ENCODE data around the gene LSM14B. TPM values are rescaled to one million over a fixed set of nuclear protein-coding genes. Genes with fewer than 3 reads are reported as not detected.
"Not testable (repeated sequence)": the region's sequence is repeated elsewhere in the genome, so short reads cannot be mapped to it uniquely, and the experiment has no call there.

Gene LSM14B
- total RNA-seq, 1 experiment from 2014 or later = 39.9 TPM

DNA sequence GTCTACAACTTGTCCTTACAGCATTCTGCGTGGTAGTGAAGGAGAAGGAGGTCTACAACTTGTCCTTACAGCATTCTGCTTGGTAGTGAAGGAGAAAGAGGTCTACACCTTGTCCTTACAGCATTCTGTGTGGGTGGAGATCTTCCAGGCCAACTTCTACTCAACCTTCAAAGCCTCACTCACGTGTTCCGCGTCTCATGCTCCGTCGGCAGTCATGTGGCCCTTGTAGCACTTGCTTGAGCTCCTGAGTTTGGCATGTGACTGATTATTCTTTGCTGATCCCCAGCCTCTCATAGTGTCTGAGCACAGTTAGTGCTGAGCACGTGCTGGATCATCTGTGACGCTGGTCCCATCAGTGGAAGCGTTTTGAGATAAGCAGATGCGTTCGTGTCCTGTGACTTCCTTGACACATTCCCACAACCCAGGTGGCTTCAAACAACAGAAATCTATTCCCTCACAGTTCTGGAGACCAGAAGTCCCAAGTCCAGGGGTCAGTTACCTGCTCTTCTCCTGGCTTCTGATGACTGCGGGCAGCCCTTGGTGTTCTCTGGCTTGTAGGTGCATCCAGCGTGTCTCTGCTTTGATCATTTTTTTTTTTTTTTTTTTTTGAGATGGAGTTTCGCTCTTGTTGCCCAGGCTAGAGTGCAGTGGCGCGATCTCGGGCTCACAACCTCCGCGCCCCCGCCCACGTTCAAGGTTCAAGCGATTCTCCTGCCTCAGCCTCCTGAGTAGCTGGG lies 23.9 kb downstream of the LSM14B start:
- DNase-seq (ENCODE audit: low read depth) = no peak

DNA sequence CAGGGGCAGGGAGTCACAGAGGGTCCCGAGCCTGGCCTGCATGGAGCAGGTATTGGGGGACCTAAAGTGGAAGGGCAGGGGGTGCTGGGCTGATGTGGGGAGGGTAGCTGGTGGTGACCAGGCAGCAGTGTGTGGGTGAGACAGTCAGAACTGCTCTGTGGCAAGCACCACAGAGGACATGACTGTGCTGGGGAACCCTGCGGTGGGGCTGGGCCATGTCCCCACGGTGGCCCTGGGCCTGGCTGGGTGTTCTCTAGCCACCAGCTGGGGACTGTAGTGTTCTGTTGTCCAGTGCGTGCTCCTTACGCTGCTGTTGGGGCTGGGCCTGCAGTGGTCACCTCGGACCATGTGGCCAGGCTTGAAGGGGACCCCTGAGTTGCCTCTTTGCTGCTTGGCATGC lies 24.9 kb downstream of the LSM14B start:
- DNase-seq (ENCODE audit: low read depth) = no peak

DNA sequence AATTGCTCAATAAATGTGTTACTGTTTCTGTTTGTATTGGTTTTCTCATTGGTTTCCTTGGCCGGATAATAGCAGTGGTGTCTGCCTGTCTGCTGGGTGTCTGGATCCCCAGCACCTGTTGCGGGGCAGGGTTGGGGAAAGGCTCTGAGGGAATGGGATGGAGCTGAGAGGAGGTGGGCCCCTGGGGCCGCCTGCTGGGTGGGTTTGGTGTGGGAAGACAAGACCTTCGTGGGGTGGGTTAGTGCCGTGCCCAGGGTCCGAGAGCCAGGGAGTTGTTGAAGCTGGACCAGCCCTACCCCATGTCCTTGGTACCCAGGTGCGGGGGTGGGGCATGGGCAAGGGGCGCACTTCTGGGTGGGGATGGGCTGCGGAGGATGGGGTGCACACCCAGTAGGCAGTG lies 25.3 kb downstream of the LSM14B start:
- DNase-seq (ENCODE audit: low read depth) = no peak

DNA sequence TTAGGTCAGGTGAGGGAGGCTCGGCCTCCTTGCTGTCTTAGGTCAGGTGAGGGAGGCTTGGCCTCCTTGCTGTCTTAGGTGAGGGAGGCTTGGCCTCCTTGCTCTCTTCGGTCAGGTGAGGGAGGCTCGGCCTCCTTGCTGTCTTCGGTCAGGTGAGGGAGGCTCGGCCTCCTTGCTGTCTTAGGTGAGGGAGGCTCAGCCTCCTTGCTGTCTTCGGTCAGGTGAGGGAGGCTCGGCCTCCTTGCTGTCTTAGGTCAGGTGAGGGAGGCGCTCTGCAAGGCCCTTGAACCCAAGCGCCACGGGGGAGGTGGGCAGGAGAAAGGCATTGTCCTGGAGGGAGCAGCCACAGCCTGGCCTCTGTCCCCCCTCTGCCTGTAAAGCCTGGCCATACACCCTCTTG lies 26.1 kb downstream of the LSM14B start:
- DNase-seq (ENCODE audit: low read depth) = not testable (repeated sequence)

DNA sequence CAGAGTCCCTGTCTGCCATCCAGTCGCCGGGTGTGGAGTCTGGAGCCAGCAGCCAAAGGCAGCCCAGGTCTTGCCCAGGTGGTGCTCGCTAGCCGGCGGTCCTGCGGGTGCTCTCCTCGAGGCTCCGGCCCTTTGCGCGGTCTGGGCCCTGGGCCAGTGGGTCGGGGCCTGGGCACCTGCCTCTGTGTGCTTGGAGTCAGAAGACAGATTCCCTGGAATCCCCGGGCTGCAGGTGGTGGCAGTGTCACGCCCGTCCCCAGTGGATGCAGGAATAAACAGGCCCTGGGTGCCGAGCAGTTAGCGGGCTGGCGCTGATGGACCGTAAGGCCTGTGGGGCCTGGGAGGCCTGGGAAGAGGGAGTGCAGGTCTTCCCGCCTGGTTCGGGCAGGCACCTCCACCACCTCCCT lies 26.6 kb downstream of the LSM14B start:
- DNase-seq (ENCODE audit: low read depth) = no peak

DNA sequence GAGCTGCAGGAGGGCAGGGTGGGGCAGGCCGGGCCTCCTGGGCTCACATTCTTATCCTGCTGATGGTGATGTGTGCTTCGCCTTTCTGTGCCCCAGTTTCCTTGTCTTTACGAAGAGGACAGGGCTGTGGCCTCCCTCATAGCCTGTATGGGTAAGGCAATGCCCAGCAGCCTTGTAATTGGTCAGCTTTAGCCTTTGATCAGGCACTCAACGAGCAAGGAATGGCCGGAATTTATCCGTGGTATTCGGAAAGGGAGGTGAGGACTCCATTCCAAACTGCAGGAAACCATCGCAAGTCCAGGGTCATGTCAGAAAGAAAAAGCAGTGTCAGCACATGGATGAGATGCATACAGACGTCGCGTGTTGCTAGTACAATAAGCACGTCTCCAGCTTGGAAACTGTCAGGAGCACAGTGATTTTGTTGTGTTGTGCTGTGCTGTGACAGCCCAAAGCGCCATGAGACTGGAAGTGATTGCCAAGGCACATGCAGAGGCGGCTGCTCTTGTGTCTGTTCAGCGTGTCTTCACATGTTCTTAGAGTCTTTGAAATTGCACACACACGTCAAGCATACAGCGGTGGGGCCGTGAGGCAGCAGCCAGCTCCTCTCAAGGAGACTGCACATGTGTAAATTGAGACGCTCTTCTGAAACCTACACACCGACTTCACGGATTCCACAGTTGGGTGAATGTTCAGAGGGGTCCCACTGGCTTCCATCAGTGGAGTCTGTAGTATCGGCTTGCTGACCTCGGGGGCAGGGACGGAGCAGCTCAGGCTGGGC lies 27.4 kb downstream of the LSM14B start:
- DNase-seq (ENCODE audit: low read depth) = no peak

DNA sequence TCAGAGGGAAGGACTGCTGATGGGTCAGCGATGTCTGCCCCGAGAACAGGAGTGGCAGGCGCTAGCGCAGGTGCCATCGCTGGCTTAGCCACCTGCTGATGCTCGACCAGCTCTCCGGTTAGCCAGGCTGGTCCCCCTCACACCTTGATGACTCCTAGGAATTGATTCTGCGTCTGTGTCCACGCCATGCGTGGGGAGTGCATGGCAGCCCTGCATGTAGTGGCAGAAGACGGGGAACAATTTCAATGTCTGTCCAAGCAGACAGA lies 28.0 kb downstream of the LSM14B start:
- no peak for DNase-seq (ENCODE audit: low read depth)

DNA sequence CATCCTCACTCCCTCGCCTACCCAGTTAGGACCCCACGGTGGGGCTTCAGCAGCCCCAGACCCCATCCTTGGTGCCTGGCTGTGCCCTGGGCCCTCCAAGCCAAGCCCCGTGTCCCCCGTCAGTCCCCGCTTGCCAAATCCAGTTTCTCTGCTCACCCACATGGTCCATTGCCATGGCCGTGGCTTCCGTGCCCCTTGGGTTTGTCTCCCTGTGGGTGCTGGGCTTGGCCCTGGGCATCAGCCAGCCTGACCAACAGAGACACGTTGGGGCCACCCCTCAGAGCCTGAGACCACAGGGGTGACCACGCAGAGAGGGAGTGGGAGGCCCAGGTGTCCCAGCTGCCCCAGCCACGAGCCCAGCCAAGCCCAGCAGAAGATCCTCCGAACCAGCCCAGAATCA lies 28.9 kb downstream of the LSM14B start:
- no peak for DNase-seq (ENCODE audit: low read depth)

DNA sequence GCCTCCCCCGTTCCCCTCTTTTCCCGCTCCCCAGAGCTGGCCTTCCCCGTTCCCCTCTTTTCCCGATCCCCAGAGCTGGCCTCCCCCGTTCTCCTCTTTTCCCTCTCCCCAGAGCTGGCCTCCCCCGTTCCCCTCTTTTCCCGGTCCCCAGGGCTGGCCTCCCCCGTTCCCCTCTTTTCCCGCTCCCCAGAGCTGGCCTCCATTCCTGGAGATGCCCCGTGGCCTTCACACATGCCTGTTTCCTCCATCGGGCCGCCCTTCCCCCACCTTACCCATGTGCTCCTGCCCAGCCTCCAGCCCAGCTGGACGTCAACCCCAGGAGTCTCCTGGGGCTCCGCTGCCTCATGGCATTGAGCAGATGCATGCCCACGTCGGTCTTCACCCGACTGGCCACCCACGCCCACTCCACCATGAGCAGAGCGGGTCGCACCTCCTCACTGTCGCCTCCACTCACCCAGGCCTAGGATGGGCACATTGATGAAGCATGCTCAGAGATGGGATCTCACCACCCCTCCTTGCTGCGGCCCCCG lies 29.6 kb downstream of the LSM14B start:
- no peak for DNase-seq (ENCODE audit: low read depth)

DNA sequence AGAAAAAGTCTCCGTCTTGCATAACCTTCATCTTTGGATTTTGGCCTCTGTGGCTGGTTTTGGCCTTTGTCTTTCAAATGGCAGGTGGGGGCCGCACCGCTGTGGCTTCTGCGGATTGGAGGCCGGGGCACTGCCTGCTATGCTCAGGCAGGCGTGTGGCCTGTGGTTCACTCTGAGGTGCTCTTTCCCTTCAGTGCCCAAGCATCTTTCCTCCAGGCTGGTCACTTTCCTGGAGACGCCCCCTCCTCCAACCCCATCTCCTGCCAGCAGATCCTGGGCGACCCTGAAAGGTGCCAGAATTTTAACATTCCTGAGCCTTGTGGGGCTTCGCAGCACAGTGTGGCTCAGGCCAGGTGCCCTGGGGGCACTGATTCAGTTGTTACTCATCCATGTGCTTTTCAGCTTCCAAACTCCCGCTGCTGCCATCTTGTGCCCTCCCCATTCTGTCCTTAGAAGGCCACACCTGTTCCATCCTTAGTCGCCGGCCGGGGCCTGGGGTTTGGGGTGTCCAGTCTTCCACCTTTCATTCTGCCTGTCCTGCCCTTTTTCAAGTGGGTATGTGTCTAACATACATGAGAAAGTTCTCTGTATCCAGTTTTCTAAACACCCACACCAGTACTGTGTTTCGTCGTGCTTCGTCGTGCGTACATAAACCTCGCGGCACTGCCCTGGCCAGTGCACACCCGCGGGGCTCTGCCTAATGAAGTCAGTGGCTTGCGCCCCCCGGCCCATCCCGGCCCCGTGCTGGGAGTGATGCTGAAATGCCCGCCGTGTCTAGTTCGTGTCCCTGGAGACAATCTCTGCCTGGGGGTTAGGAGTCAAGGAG lies 33.4 kb downstream of the LSM14B start:
- peak; percentile 94 for DNase-seq (ENCODE audit: low read depth)

DNA sequence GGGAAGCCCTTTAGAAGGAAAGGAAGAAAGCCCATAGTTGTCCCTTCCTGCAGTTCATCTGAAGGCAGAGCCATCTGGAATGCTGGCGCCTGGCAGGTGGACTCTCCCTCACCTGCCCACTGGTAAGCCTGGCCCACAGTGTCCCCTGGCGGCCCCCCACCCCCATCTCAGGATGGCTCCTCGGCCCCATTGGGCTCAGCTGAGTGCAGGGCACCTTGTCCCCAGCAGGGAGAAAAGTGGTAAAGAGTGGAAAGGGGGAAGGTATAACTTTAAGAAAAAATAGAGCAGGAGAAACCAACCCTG lies 33.9 kb downstream of the LSM14B start:
- DNase-seq (ENCODE audit: low read depth) = no peak

DNA sequence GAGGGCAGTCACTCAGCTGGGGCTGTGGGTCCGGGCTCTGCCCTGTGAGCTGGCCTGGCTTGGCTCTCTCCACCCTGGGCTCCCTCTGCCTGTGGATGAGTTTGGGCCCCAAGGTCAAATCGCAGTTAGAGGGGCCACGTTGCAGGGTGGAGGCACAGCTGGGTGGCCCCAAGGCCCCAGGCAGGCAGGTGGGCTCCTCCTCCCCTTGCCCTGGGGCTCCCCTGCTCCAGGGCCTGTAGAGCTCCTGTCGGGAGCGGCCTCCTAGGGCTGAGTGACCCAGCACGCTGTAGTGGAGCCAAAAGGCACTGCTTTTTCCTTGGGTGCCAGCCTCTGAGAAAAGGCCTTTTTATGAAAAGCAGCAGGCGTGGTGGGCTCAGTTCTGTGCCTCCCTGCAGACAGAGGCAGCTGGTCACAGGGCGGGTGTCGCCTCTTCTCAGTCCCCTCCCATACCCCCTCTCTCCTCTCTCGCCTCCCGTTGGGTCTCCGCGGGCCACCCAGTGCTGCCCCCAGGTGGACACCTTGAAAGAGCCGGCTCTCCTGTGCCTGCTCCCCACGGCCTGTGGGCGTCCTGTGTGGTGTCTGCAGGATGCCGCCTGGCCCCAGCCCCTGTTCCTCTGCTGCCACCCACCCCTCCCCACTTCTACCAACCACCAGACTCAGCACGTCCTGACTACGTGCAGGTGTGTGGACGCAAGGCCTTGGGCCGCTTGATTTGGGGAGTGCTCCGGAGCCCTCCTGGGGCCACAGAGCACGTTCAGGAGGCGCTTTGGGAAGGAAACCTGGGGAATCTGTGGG lies 34.5 kb downstream of the LSM14B start:
- peak; percentile 29 for DNase-seq (ENCODE audit: low read depth)

DNA sequence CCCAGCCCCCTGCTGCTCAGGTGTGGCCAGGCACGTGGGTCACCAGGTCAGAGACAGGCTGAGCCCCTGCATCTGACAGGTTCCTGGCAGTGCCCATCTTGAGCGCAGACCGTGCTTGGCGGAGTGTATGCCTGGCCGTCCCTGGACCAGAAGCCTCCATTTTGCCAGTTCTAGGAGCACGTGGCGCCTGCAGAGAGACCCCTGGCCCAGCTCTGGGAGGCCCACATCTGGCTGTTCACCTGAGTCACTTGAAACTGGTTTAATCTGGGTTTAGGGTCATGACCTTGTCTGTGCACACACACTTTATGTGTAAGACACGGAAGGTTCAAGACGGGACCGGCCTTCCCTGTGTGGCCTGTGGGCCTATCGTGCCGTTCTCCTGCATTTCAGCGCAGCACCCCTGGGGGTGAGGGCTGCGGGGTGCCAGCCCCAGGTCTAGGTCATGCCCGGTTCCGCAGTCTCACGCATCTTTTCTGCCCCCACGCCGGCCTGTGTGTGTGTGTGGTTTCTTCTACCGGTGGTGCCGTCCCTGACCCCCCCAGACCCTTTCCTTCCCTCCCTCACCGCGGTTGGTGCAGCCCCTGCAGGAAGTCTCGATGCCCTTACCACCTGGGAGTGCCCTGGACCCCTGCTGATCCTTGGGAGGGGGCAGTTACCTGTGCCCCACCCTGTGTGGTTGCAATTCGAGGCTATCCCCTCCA lies 35.3 kb downstream of the LSM14B start:
- no peak for DNase-seq (ENCODE audit: low read depth)

DNA sequence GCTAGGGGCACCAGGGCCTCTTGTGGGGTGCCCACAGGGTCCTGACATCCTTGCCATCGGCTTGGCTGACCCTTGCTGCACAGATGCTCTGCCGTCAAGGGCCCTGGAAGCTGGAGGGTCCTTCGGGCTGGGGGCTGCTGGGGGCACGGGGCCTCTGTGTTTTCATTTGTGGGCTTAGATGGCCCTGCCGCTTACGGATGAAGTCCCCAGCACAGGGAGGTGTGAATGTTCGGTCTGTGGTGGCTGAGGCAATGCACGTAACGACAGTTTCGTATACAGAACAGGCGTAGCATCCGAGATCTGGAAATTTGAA lies 35.8 kb downstream of the LSM14B start:
- DNase-seq (ENCODE audit: low read depth) = no peak

DNA sequence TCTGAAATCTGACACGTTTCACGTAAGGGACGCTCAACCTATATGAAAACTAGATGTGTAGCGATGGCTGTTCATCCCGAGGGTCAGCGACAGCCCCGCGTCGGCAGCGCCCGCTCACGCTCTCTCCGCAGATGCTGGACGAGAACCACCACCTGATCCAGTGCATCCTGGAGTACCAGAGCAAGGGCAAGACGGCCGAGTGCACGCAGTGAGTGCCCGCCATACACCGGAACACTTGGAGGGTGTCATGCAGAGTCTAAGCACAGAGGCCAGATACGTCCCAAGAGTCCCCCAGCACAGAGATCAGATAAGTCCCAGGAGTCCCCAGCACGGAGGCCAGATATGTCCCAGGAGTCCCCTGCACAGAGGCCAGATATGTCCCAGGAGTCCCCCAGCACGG lies 36.3 kb downstream of the LSM14B start:
- DNase-seq (ENCODE audit: low read depth) = no peak

DNA sequence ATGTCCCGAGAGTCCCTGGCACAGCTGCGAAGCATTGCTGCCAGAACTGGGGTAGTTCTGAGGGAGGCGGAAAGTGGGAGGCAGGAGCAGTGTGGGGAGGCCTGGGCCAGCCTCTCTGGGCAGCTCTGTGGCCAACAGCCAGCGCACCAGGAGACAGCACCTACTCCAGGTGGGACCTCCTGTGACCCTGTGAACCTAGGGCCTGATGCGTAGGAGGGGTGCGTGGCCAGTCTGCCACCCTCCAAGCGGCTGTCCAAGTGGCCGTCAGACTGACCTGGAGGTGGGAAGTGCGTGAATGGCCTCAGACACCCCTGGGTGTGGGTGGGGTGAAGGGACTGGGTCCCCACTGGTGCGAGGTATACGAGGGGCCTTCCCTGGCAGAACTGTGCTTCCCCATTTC lies 36.8 kb downstream of the LSM14B start:
- no peak for DNase-seq (ENCODE audit: low read depth)

DNA sequence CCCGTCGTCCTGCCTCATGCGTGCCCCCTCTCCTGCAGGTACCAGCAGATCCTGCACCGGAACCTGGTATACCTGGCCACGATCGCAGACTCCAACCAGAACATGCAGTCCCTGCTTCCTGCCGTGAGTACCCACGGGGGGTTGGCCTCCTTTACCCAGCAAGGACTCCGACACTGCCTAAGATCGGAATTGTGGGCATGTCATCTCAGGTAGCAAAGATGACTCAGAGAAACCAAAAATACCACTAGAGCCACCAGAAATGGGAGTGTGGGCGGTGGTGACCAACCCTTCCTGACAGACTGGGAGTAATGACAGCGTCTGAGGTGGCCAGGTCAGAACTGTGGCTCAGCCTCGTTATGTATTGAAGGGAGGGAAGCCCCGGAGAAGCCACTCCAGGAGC lies 37.6 kb downstream of the LSM14B start:
- peak; percentile 56 for DNase-seq (ENCODE audit: low read depth)

DNA sequence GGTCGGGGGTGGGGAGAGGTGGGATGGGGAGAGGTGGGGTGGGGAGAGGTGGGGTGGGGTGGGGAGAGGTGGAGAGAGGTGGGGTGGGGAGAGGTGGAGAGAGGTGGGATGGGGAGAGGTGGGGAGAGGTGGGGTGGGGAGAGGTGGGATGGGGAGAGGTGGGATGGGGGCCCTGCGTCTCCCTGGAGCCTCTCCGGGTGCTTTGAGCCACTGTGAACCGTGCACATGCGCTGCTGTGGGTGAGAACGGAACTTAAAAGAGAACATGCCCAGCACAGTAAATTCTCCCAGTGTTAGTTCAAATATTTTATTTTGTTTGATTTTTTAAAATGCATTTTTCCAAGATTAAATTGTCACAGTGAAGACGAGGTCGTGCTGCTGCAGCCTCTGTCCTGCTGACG lies 38.0 kb downstream of the LSM14B start:
- DNase-seq (ENCODE audit: low read depth) = no peak

DNA sequence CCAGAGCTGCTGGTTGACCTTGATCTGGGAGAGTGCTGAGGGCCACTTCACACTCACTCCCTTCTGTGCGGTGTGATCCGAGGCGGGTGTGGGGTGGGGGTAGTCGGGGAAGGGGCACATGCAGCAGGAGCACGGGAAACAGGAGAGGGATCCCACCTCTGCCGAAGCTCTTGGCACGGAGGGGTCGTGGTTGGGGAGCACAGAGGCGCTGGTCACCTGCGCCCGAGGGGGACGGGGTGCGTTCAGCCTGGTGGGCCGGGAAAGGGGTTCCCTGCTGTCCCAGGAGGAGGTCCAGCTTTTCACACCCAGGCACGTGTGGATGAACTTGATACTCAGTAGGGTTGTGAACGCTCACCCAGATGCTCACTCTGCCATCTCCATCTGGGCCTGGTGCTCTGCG lies 38.6 kb downstream of the LSM14B start:
- DNase-seq (ENCODE audit: low read depth) = no peak

DNA sequence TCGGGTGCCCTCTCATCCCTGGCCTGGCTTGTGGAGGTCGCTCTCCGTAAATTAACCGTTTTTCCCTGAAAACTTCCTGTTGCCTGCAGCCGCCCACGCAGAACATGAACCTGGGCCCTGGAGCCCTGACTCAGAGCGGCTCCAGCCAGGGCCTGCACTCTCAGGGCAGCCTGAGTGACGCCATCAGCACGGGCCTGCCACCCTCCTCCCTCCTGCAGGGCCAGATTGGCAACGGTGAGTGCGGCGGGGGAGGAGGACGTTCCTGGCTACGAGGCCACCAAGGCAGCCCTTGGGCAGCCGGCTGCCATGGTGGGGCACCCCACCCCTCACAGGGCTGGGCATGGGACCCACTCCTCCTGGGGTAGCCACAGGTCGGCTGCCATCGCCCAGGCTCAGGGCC lies 39.1 kb downstream of the LSM14B start:
- no peak for DNase-seq (ENCODE audit: low read depth)

DNA sequence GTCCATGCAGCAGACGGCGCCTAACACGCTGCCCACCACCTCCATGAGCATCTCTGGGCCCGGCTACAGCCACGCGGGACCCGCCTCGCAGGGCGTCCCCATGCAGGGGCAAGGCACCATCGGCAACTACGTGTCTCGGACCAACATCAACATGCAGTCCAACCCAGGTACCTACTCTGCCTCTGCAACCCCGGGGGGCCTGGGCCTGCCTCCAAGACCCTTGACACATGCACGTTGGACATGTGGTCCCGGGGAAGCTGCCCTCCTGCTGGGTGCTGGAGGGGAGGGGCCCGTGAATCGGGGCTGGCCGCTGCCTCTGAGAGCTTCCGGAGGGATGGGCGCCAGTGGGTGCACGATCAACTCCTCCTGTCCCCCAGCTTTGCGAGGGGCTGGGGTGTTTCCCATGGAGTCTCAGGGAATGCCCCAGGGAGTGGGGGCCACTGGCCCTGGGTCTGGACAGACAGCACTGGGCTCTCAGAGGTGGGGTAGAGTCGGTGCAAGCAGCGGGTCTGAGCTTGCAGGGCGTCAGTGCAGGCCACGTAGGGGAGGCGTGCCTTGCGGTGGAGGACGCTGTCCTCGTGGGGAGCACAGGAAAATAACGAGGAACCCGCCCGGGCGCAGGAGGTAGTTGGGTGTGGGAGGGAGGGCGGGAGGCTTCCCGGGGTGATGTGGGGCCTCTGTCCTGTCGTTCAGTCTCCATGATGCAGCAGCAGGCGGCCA lies 40.6 kb downstream of the LSM14B start:
- DNase-seq (ENCODE audit: low read depth) = no peak
